Activated CD8-positive, alpha-beta memory T cell treated with anti-CD3 and anti-CD28 coated beads, Interleukin-2, amount 50 U/mL, for 1 hour (primary cell): Measurements from ENCODE around the gene RELL2.
"Not testable (repeated sequence)": the region's sequence is repeated elsewhere in the genome, so short reads cannot be mapped to it uniquely, and the experiment has no call there.

Experiments
- DNase-seq: peaks from one replicate; pipeline ENCODE4 v3.0.0-alpha.2; 2020; ENCODE audit errors: extremely low read depth

Gene RELL2

GRCh38 chr5:141636413-141637122 is at the start of gene RELL2, which contains the start of gene HDAC3:
Gene RELL2, plus strand, starts transcription at chr5:141636997. Its CDS starts 1,229 bp downstream, at chr5:141638226.
Gene HDAC3, minus strand, starts transcription at chr5:141636849. Its CDS starts 59 bp downstream, at chr5:141636790.
- DNase-seq = peak; percentile 71

GRCh38 chr5:141590127-141590526 is 46.7 kb upstream of the RELL2 start:
- no peak for DNase-seq

- DNase-seq = no peak
Measured at GRCh38 chr5:141596867-141597266, 39.9 kb upstream of the RELL2 start.

GRCh38 chr5:141597394-141597793 is 39.4 kb upstream of the RELL2 start:
- no peak for DNase-seq

GRCh38 chr5:141597814-141598213 is 39.0 kb upstream of the RELL2 start:
- no peak for DNase-seq

- DNase-seq = no peak
Measured at GRCh38 chr5:141598391-141599345, 38.1 kb upstream of the RELL2 start.

GRCh38 chr5:141602606-141603005 is 34.2 kb upstream of the RELL2 start:
- DNase-seq = no peak

- no peak for DNase-seq
Measured at GRCh38 chr5:141603923-141604717, 32.7 kb upstream of the RELL2 start.

- peak; percentile 52 for DNase-seq
Measured at GRCh38 chr5:141605523-141606277, 31.1 kb upstream of the RELL2 start.

- DNase-seq = no peak
Measured at GRCh38 chr5:141608046-141608445, 28.8 kb upstream of the RELL2 start.

GRCh38 chr5:141608557-141608956 is 28.2 kb upstream of the RELL2 start:
- no peak for DNase-seq

GRCh38 chr5:141609044-141609443 is 27.8 kb upstream of the RELL2 start:
- DNase-seq = no peak

- not testable (repeated sequence) for DNase-seq
Measured at GRCh38 chr5:141609921-141610320, 26.9 kb upstream of the RELL2 start.

GRCh38 chr5:141611289-141611688 is 25.5 kb upstream of the RELL2 start:
- DNase-seq = no peak

GRCh38 chr5:141613344-141613743 is 23.5 kb upstream of the RELL2 start:
- DNase-seq = no peak

- DNase-seq = no peak
Measured at GRCh38 chr5:141615991-141616720, 20.6 kb upstream of the RELL2 start.

GRCh38 chr5:141617128-141617527 is 19.7 kb upstream of the RELL2 start:
- DNase-seq = no peak

GRCh38 chr5:141617682-141618029 is 19.1 kb upstream of the RELL2 start:
- no peak for DNase-seq

- no peak for DNase-seq
Measured at GRCh38 chr5:141618030-141618803, 18.6 kb upstream of the RELL2 start.
